Bronchial epithelial cell (primary cell): ENCODE measurements around the gene PCSK7. TPM values are rescaled to one million over a fixed set of nuclear protein-coding genes. Genes with fewer than 3 reads are reported as not detected.

Experiments
- DNase-seq: peaks from one replicate; pipeline ENCODE4 v3.0.0-alpha.2; 2010; ENCODE audit warnings: low read depth
- FAIRE-seq: peaks from 2 replicates; lab custom pipeline; 2011; peaks lifted over from hg19 to GRCh38; lab: Jason Lieb, UNC
- H3K27me3 ChIP-seq: 2 replicates; pipeline ENCODE4 v1.5.1; 2011; ENCODE audit warnings: low read length; ENCODE audit not compliant: control insufficient read depth, insufficient read depth
- H3K36me3 ChIP-seq: 2 replicates; pipeline ENCODE4 v1.5.1; 2011; ENCODE audit warnings: low read length; ENCODE audit not compliant: control insufficient read depth, insufficient read depth
- H3K4me3 ChIP-seq: 2 replicates; pipeline ENCODE4 v1.5.1; 2011; ENCODE audit warnings: mild to moderate bottlenecking, low read depth, low read length, control low read depth
- CTCF ChIP-seq: IDR thresholded peaks from 2 replicates; pipeline ENCODE4 v1.5.1; 2011; ENCODE audit warnings: mild to moderate bottlenecking, moderate library complexity, low read length, control low read depth, inconsistent platforms; ENCODE audit not compliant: insufficient read depth, severe bottlenecking
- total RNA-seq: library from RNA; depleted of rRNA; stranded (reverse); fragments of >200 nt; gene quantifications from 2 replicates; pipeline ENCODE4 v1.2.1, GENCODE V29; 2014

Gene PCSK7
- total RNA-seq, 1 donor from 2014 or later = 27.9 TPM

GRCh38 chr11:117229931-117230285, 2.0 kb downstream of the PCSK7 start:
- FAIRE-seq (no peak), DNase-seq (no peak)
- no peak for TF ChIP-seq CTCF
- Histone ChIP-seq H3K4me3 (no peak overlapping the region), H3K36me3 (peaks cover 18% of the 10 kb centered on the region), H3K27me3 (no peaks in the 10 kb centered on the region)

GRCh38 chr11:117229411-117229810, 2.5 kb downstream of the PCSK7 start:
- no peak for DNase-seq

GRCh38 chr11:117228091-117228490, 3.8 kb downstream of the PCSK7 start:
- H3K27me3 ChIP-seq = no peaks in the 10 kb centered on the region
- TF ChIP-seq CTCF = no peak
- no peak for DNase-seq
- FAIRE-seq = no peak
- no peak overlapping the region for H3K4me3 ChIP-seq
- H3K36me3 ChIP-seq = peaks cover 31% of the 10 kb centered on the region

More at GRCh38 chr11:117229411-117229810, 2.5 kb downstream of the PCSK7 start:
- no peak for FAIRE-seq
- peaks cover 20% of the 10 kb centered on the region for H3K36me3 ChIP-seq
- TF ChIP-seq CTCF = no peak
- no peak overlapping the region for H3K4me3 ChIP-seq
- no peaks in the 10 kb centered on the region for H3K27me3 ChIP-seq

- Histone ChIP-seq H3K27me3 (no peaks in the 10 kb centered on the region), H3K4me3 (no peak overlapping the region), H3K36me3 (peaks cover 33% of the 10 kb centered on the region)
- peak; percentile 61 for DNase-seq
- no peak for FAIRE-seq
- TF ChIP-seq CTCF = peak; percentile 77
Measured at GRCh38 chr11:117226388-117227385, 5.2 kb downstream of the PCSK7 start.

- Histone ChIP-seq H3K36me3 (peaks cover 35% of the 10 kb centered on the region), H3K27me3 (no peaks in the 10 kb centered on the region), H3K4me3 (no peak overlapping the region)
- DNase-seq = no peak
- no peak for TF ChIP-seq CTCF
- no peak for FAIRE-seq
Measured at GRCh38 chr11:117225553-117226170, 6.2 kb downstream of the PCSK7 start.
